Inflammatory macrophage treated with lipopolysaccharide for 4 hours (primary cell): ENCODE data around the gene METRN.
"Not testable (repeated sequence)": the region's sequence is repeated elsewhere in the genome, so short reads cannot be mapped to it uniquely, and the experiment has no call there.

Experiments
- DNase-seq: peaks from one replicate; pipeline ENCODE4 v3.0.0-alpha.2; 2020

Gene METRN

DNA sequence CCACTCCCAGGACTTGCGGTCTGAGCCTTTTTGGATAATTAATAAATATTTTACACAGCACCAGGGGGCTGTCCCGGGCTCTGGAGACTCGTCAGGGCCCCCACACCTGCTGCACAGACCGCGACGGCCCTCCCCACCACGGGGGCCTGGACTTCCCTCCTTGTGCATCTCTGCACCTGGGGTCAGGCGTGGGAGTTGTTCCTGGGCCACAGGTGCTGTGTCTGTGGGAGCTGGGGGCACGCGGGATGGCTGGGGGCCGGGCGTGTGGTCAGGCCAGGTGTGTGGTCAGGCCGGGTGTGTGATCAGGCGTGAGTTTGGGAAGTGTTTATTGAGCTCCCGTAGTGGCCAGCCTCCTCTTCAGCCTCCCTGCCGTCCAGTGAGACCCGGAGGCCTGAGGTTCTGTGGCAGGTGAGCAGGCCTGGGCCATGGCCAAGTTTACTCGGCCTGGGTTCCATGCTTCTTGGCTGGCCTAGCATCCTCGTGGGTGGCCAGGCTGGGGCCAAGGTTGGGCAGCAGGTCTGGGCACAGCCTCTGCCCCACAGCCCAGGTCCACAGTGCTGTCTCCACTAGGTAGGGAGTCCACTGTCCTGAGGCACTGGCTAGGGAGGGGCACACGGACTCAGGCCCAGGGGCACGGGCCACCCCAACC is 36.6 kb upstream of the METRN start:
- no peak for DNase-seq

GRCh38 chr16:678858-679813 is 35.8 kb upstream of the METRN start:
- peak; percentile 55 for DNase-seq

DNA sequence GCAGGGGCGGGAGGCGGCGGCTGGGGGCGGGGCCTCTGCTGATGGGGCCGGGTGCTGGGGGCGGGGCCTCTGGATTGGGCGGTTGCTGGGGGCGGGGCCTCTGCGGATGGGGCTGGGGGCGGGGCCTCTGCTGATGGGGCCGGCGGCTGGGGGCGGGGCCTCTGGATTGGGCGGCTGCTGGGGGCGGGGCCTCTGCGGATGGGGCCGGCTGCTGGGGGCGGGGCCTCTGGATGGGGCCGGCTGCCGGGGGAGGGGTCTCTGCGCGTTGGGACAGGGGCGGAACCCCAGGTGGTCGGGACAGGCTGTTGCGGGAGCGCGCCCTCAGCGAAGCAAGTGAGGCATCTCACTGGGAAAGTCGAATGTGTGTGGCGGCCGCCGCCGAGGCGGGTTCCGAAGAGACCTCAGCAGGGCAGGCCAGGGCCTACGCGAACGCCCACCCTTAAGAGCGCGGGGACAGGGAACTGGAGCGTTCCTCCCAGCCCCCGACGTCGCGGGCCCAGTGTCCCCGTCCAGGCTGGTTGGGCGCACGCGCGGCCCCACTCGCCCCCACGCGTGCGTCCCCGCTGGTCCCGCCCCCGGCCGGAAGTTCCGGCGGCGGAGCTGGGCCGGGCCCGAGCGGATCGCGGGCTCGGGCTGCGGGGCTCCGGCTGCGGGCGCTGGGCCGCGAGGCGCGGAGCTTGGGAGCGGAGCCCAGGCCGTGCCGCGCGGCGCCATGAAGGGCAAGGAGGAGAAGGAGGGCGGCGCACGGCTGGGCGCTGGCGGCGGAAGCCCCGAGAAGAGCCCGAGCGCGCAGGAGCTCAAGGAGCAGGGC is 34.9 kb upstream of the METRN start, which contains the start of gene STUB1:
STUB1 (plus strand) TSS at position 597 of the 811 bp plus-strand sequence; CDS start at position 713, 116 bp downstream.
- DNase-seq: peak; percentile 89

DNA sequence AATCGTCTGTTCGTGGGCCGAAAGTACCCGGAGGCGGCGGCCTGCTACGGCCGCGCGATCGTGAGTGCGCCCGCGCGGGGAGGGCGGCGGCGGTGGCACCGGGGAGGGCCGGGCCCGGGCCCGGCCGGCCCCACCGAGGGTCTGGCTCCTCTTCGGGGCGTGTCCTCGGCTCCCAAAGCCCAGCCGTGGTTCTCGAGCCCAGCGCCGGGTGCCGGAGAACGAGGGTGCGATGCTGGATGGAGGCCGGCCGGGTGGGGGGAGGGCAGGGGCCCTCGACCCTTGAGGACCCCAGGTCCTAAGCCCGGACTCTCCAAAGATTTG is 34.3 kb upstream of the METRN start:
- no peak for DNase-seq

DNA sequence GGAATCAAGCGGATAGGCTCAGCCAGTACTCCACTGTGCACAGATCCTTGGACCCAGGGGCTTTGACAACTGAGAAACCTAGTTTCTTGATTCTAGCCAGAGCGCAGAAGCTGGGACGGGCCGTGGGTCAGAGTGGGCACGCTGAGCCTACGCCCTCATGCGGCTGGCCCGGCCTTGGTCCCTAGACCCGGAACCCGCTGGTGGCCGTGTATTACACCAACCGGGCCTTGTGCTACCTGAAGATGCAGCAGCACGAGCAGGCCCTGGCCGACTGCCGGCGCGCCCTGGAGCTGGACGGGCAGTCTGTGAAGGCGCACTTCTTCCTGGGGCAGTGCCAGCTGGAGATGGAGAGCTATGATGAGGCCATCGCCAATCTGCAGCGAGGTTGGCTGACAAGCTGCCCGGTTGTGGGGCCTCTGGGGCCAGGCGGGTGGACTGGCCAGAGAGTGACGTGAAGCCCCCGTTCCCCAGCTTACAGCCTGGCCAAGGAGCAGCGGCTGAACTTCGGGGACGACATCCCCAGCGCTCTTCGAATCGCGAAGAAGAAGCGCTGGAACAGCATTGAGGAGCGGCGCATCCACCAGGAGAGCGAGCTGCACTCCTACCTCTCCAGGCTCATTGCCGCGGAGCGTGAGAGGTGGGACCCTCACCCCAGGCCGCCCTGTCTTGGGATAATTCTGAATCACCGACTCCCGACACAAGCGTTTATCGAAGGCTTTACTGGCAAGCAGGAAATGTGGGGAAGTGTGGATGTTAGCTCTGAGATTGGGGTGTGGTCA is 33.8 kb upstream of the METRN start:
- DNase-seq: peak; percentile 50

DNA sequence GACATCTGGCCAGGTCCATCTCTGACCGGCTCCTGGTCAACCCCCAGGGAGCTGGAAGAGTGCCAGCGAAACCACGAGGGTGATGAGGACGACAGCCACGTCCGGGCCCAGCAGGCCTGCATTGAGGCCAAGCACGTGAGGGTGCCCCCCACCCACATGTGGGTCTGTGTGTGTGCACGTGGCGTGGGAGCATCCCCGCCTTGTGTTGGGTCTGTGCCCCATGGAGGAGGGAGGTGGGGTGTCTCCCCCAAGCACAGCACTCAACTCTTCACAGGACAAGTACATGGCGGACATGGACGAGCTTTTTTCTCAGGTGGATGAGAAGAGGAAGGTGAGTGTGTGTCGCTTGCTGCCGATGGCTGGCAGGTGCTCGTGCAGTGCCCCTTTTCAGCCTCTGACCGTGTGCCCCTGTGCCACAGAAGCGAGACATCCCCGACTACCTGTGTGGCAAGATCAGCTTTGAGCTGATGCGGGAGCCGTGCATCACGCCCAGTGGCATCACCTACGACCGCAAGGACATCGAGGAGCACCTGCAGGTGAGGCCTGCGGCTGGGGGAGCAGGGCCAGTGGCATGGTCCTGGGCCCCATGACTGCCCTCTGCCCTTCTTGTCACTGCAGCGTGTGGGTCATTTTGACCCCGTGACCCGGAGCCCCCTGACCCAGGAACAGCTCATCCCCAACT is 33.0 kb upstream of the METRN start:
- DNase-seq: no peak

- DNase-seq: no peak
Observed at GRCh38 chr16:682493-683395, 32.2 kb upstream of the METRN start.

DNA sequence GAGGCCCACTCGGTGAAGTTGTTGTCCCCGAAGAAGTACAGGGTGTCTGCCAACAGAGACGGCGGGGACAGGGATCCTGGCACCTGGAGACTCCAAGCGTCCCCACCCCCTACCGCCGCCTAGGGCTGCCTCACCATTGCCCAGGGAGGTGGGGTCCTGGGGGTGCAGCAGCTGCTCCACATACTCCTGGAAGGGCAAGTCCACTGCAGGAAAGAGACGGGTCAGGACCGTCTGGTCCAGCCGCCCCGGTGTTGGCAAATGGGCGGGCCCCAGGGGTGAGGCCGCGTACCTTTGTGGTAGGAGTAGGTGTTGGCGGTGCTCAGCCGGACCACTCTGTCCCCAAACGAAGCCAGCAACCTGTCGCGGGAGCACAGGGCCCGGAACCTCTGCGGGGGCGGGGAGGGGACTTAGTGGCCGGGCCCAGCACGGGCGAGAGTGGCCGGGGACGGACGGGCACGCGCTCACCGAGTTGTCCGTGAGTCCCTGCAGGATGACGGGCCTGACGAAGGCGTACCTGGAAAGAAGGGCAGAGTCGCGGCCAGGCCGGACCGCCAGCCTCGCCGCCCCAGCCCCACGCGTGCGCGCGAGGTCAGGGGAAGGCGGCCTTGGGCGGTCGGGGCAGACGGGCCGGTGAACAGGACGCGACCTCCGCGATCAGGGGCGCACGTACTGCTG is 31.4 kb upstream of the METRN start:
- no peak for DNase-seq

DNA sequence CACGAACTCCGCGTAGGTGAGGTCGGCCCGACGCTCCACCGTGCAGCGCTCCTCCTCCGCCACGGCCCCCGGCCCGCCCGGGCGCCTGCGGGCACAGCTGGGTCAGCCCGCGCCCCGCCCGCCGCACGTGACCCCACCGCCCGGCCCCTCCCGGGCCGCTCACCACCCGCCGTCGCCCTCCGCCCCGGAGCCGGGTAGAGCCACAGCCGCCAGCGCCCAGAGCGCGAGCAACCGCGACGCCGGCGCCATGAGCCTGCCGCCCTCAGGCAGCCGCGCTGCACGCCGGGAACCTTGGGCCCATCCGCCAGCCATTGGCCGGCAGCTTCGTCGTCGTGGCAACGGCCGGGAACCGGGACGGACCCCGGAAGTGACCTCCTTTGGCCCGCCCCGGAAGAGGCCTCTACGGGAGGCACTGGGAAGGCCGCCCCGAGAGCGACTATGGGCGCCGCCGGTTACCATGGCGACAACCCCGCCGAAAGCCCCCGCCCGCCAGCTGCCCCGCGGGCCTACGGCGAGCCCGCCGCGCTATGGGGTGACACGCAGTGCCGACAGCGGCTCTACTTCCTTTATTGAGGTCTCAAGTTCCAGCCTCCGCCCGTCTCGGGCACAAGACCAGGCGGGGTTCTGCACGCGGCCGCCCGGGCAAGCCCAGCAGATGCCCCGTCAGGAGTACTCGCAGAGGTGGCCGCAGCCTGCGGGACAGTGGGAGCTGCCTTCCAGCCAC is 30.7 kb upstream of the METRN start, which contains the start of gene JMJD8:
JMJD8 (minus strand) TSS at position 264 of the 724 bp plus-strand sequence; CDS start at position 249, 15 bp downstream.
- peak; percentile 96 for DNase-seq

DNA sequence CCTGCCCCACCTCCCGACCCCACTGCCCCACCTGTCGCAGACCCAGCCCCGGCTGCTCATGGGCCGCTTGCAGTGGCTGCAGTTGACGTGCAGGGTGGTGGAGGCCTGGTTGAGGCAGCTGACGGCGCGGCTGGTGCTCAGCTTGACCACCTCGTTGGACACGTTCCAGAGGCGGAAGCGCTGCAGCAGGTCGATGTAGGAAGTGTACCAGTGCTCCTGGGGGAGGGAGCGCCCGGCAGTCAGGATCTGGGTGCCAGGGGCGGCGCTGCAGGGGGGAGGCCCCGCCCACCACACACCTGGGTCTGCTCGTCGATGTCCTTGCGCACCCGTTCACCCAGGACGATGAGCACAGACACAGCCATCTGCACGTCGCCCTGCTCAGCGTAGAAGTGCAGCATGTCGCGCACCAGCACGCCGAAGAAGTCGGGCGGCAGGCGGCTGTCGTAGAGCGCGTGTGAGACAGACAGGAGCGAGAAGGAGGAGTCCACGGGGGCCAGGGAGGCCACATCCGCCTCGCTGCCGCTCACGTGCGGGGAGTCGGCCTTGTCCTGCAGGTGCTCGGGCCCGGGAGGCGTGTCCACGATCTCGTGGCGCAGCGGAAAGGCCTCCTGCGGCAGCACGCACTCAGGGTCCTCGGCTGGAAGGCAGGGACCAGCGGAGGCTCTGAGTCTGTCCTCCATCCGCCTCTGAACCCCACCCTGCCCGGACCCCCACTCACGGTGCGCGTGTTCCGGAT is 29.8 kb upstream of the METRN start:
- DNase-seq: no peak

DNA sequence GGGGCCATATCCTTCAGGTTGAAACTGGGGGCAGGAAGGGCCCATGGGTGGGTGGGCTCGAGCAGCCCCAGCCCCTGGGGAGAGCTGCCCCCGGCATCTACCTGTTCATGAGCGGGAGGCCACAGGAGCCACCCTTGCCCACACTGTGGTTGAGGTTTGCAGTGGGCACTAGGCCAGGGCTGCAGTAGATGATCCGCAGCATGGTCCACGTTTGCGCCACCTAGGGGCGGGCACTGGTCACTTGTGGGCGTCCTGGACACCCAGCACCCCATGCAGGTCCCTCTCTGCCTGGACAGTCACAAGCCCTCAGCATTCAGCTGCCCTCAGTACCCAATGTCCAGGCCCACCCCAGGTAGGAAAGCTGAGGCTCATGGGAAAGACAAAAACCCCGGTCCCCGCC is 29.0 kb upstream of the METRN start:
- DNase-seq: peak; percentile 42

- no peak for DNase-seq
Observed at GRCh38 chr16:686459-687260, 28.3 kb upstream of the METRN start.

- no peak for DNase-seq
Observed at GRCh38 chr16:687499-687898, 27.4 kb upstream of the METRN start.

GRCh38 chr16:689175-689897 is 25.6 kb upstream of the METRN start:
- DNase-seq: no peak

GRCh38 chr16:691242-691641 is 23.7 kb upstream of the METRN start:
- not testable (repeated sequence) for DNase-seq

DNA sequence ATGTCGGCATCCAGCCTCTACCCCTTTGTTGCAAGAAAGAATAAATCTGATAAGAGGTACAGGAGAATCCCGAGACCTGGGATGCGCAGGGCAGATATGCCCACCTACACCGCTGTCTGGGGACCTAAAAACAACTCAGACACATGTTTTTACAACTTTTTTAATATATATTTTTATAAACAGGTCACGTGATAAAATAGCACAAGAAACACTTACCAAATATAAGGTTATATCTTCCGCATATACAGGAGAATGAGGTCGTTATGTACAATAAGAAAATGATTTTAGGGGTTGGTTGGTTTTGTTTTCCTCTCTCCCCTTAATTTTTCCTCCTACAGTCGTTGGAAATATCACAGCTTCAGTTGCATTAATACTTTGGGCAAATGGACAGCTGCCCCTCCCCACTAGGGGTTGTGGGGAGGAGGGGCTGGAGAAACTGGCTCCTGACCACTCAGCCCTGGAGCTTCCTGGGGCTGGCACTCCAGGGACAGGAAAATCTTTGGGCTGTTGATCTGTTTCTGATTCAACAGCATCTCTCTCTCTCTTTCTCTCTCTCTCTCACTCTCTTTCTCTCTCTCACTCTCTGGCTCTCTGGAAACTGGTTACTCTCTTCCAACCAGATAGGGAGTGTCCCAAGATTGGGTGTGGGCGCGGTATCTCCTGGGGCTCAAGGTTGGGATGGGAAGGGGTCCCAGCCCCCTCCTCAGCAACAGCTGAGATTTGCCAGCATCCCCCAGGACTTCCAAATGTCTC is 22.4 kb upstream of the METRN start:
- DNase-seq: no peak
